GM13977 (cell line): ENCODE results near the gene RAB20.
"Not testable (repeated sequence)": the region's sequence is repeated elsewhere in the genome, so short reads cannot be mapped to it uniquely, and the experiment has no call there.

Source experiments
- DNase-seq: peaks from one replicate; pipeline ENCODE4 v3.0.0; 2012; ENCODE audit warnings: low spot score
- CTCF ChIP-seq: IDR thresholded peaks from 2 replicates; pipeline ENCODE4 v1.5.1; 2012; ENCODE audit warnings: mild to moderate bottlenecking, control low read depth; ENCODE audit not compliant: insufficient read depth; ENCODE audit errors: extremely low read depth, missing control alignments
- in situ Hi-C: fragments of 300-500 bp; cut with MboI; formaldehyde crosslinking; loops from one replicate; pipeline ENCODE4 v1.12.0; 2022; ENCODE audit warnings: low sequenced_read_pairs, low pct_unique_long_range_greater_than_20kb, mixed read lengths, inconsistent platforms; ENCODE audit not compliant: unreplicated experiment

The RAB20 gene

GRCh38 chr13:110500341-110500740 lies 61.2 kb downstream of the RAB20 start:
- in situ Hi-C loops, result no loop called here
- no peak for TF ChIP-seq CTCF
- no peak for DNase-seq

- no peak for DNase-seq
- in situ Hi-C loops, result no loop called here
- no peak for TF ChIP-seq CTCF
These were observed 61.8 kb downstream of the RAB20 start for GRCh38 chr13:110499621-110500281.

GRCh38 chr13:110498765-110499164 lies 62.8 kb downstream of the RAB20 start:
- DNase-seq, result no peak
- no peak for TF ChIP-seq CTCF
- in situ Hi-C loops, result no loop called here

- no peak for TF ChIP-seq CTCF
- in situ Hi-C loops, result no loop called here
- DNase-seq, result no peak
These were observed 63.2 kb downstream of the RAB20 start for GRCh38 chr13:110498327-110498726.

GRCh38 chr13:110497896-110498295 lies 63.6 kb downstream of the RAB20 start:
- in situ Hi-C loops, DNase-seq: not testable (repeated sequence)

- in situ Hi-C loops, result no loop called here
- DNase-seq, result no peak
- TF ChIP-seq CTCF, result no peak
These were observed 64.5 kb downstream of the RAB20 start for GRCh38 chr13:110497003-110497402.

GRCh38 chr13:110496281-110496680 lies 65.2 kb downstream of the RAB20 start:
- TF ChIP-seq CTCF, result no peak
- in situ Hi-C loops, result no loop called here
- no peak for DNase-seq
